Right lobe of liver (tissue), 6 donors: Measurements from ENCODE around the gene SLC17A7. TPM values are rescaled to one million over a fixed set of nuclear protein-coding genes. Genes with fewer than 3 reads are reported as not detected.

Source experiments
- ATAC-seq, 4 donors: fragments of 200-7000 bp; cut with Tn5 transposase; one replicate each; pipeline ENCODE4 v1.9.1; 2020; ENCODE audit warnings: mild to moderate bottlenecking in 4 of 4, moderate library complexity in 4 of 4
- DNase-seq, 3 donors: peaks; one replicate each; pipeline ENCODE4 v3.0.0-alpha.2; 2020
- H3K27ac ChIP-seq, 3 donors: fragments of 200-600 bp; one replicate each; pipeline ENCODE4 v1.8.0; 2022
- H3K27me3 ChIP-seq, 2 donors: fragments of 200-600 bp; one replicate each; pipeline ENCODE4 v1.8.0; 2022
- H3K36me3 ChIP-seq, 4 donors: fragments of 200-600 bp; sonication (generic) in 1 of 4; one replicate each; pipeline versions ENCODE4 v1.5.1 to v1.8.0; 2017 to 2022; ENCODE audit warnings: control low read depth in 1 of 4
- H3K4me1 ChIP-seq, 4 donors: fragments of 200-600 bp; sonication (generic) in 1 of 4; one replicate each; pipeline versions ENCODE4 v1.5.1 to v1.8.0; 2017 to 2022; ENCODE audit warnings: control low read depth in 1 of 4
- H3K4me3 ChIP-seq, 3 donors: fragments of 200-600 bp; one replicate each; pipeline ENCODE4 v1.8.0; 2022
- H3K9me3 ChIP-seq, 4 donors: fragments of 200-600 bp; sonication (generic) in 1 of 4; one replicate each; pipeline versions ENCODE4 v1.5.1 to v1.8.0; 2017 to 2022; ENCODE audit warnings: control low read depth in 1 of 4
- CTCF ChIP-seq, 4 donors: fragments of 200-600 bp in 3 of 4; fragments of 450-650 bp in 1 of 4; IDR thresholded peaks; one replicate each; pipeline versions ENCODE4 v1.5.1 to v1.8.0; 2016 to 2022; ENCODE audit warnings: antibody characterized with exemption in 4 of 4, mild to moderate bottlenecking in 2 of 4
- POLR2A ChIP-seq: fragments of 450-650 bp; IDR thresholded peaks from one replicate; pipeline ENCODE4 v1.6.1; 2017; ENCODE audit warnings: antibody characterized with exemption, mild to moderate bottlenecking
- WGBS: methylation state at CpG from one replicate; pipeline ENCODE4 v1.1.6; 2018; ENCODE audit warnings: low coverage, low lambda C conversion rate; ENCODE audit not compliant: insufficient coverage; ENCODE audit errors: missing lambda C conversion rate; 5-methylcytosine and 5-hydroxymethylcytosine counted together
- intact Hi-C, 2 donors: fragments of 100-400 bp; cut with DNase I; formaldehyde crosslinking; loops; one replicate each; pipeline versions ENCODE4 v1.11.2 to v1.14.1; 2022
- small RNA-seq, 2 experiments: library from RNA; depleted of rRNA; stranded (forward); fragments of <200 nt; gene quantifications; one replicate each; pipeline ENCODE3, GENCODE V24; 2016
- total RNA-seq, 6 experiments: library from RNA; depleted of rRNA in 2 of 6; stranded (reverse); fragments of >200 nt in 2 of 6; fragmentation: NEBNext Ultra II Directional in 3 of 6; extraction: Animal tissue kit (Norgen Biotek cat#: 25700) in 3 of 6; gene quantifications; one replicate each; pipeline versions ENCODE4 v1.1.0 to v1.2.4, GENCODE V29; 2016 to 2023
- donor health status: DM: no; HTN: yes; CAD: no.
- donor health status: DM: no; HTN: no; CAD: no.
- donor health status: DM: no; HTN: no; CAD: no.
- donor health status: DM: no; HTN: yes; CAD: no.
- donor health status: DM: no; HTN: yes; CAD: no.

The SLC17A7 gene
- total RNA-seq, 6 experiments from 2014 or later: 0.13 TPM; not detected in 5

GRCh38 chr19:49380391-49380790, 60.9 kb downstream of the SLC17A7 start:
- H3K9me3 ChIP-seq: peaks cover 0 to 3% (median 0%) of the 10 kb centered on the region in 4 donors
- WGBS: 88% methylated on average over 3 of the region's 3 CpGs
- intact Hi-C loops: no loop called here
- H3K36me3 ChIP-seq: no peaks in the 10 kb centered on the region
- no peak overlapping the region for H3K4me3 ChIP-seq
- H3K4me1 ChIP-seq: no peaks in the 10 kb centered on the region
- TF ChIP-seq CTCF (IDR thresholded peaks at IDR 0.05) (no peak), POLR2A (no peak)
- no peaks in the 10 kb centered on the region for H3K27me3 ChIP-seq
- ATAC-seq (no peak), DNase-seq (no peak)
- H3K27ac ChIP-seq: no peak overlapping the region

Small RNA genes within 50 kb of the gene (small RNA-seq; reads per million reads assigned to genes)
- 0 reads per million in 2 experiments for gene SNORD32A
- gene SNORD33: 0 reads per million in 2 experiments
- gene SNORD34: 0 reads per million in 2 experiments
- gene SNORD35A: 0 reads per million in 2 experiments

Other genes with a start within 250 kb of the SLC17A7 start
- gene SLC6A16, start 116.3 kb downstream of the SLC17A7 start, total RNA-seq: 1 to 10 TPM in 4 of 6 experiments, under 1 TPM in 2; 0.25 to 4.6 (median 2.4) TPM
- gene CD37, start 106.1 kb downstream of the SLC17A7 start, total RNA-seq: 1 to 10 TPM; 1.1 to 5.0 (median 3.5) TPM
- gene TEAD2, start 79.1 kb downstream of the SLC17A7 start, total RNA-seq: 1 to 10 TPM; 3.3 to 8.9 (median 5.3) TPM
- gene DKKL1, start 77.7 kb downstream of the SLC17A7 start, total RNA-seq: not detected
- under 1 TPM in 1 of 6 experiments, not detected in 5; 0.32 TPM for gene KASH5, start 53.3 kb downstream of the SLC17A7 start, total RNA-seq
- not detected for gene PTH2, start 18.1 kb downstream of the SLC17A7 start, total RNA-seq
- not detected for gene GFY, start 16.1 kb downstream of the SLC17A7 start, total RNA-seq
- 10 to 100 TPM; 37.4 to 57.7 (median 43.4) TPM for gene PIH1D1, start 10.3 kb upstream of the SLC17A7 start, total RNA-seq
- 10 to 100 TPM; 14.4 to 29.6 (median 19.8) TPM for gene ALDH16A1, start 11.7 kb upstream of the SLC17A7 start, total RNA-seq
- gene FLT3LG, start 32.7 kb upstream of the SLC17A7 start, total RNA-seq: 1 to 10 TPM in 5 of 6 experiments, under 1 TPM in 1; 0.80 to 4.4 (median 2.3) TPM
- gene RPL13A, start 46.1 kb upstream of the SLC17A7 start, total RNA-seq: 100 to 1,000 TPM; 675 to 992 (median 801) TPM
- gene RPS11, start 54.9 kb upstream of the SLC17A7 start, total RNA-seq: 1,000 to 10,000 TPM in 2 of 6 experiments, 100 to 1,000 TPM in 4; 417 to 1,739 (median 617) TPM
- gene FCGRT, start 71.1 kb upstream of the SLC17A7 start, total RNA-seq: 100 to 1,000 TPM; 123 to 335 (median 245) TPM
- 10 to 100 TPM in 3 of 6 experiments, 1 to 10 TPM in 3; 5.3 to 18.0 (median 10.9) TPM for gene RCN3, start 86.5 kb upstream of the SLC17A7 start, total RNA-seq
- gene NOSIP, start 139.0 kb upstream of the SLC17A7 start, total RNA-seq: 10 to 100 TPM; 16.2 to 31.9 (median 23.2) TPM
- gene PRRG2, start 139.8 kb upstream of the SLC17A7 start, total RNA-seq: 1 to 10 TPM; 2.5 to 5.9 (median 3.1) TPM
- 1 to 10 TPM; 4.0 to 8.5 (median 5.5) TPM for gene PRR12, start 149.7 kb upstream of the SLC17A7 start, total RNA-seq
- gene RRAS, start 198.6 kb upstream of the SLC17A7 start, total RNA-seq: 10 to 100 TPM in 5 of 6 experiments, 1 to 10 TPM in 1; 8.5 to 16.4 (median 11.5) TPM
- 10 to 100 TPM; 14.6 to 33.0 (median 27.3) TPM for gene SCAF1, start 200.7 kb upstream of the SLC17A7 start, total RNA-seq
- gene IRF3, start 224.3 kb upstream of the SLC17A7 start, total RNA-seq: 10 to 100 TPM; 29.6 to 41.8 (median 35.3) TPM
- 10 to 100 TPM in 4 of 6 experiments, 1 to 10 TPM in 2; 4.5 to 11.6 (median 10.5) TPM for gene BCL2L12, start 224.4 kb upstream of the SLC17A7 start, total RNA-seq
- gene PRMT1, start 235.7 kb upstream of the SLC17A7 start, total RNA-seq: 10 to 100 TPM; 25.3 to 63.2 (median 39.9) TPM
- gene ADM5, start 248.1 kb upstream of the SLC17A7 start, total RNA-seq: under 1 TPM; 0.19 to 0.70 (median 0.51) TPM
- 1 to 10 TPM in 3 of 6 experiments, under 1 TPM in 3; 0.43 to 6.7 (median 0.97) TPM for gene CPT1C, start 249.6 kb upstream of the SLC17A7 start, total RNA-seq